Measurements from ENCODE around the gene EPHA5.

EPHA5 gene

GRCh38 chr4:65467068-65467680 lies 203.1 kb downstream of the EPHA5 start:
- DNase-seq (ENCODE audit: insufficient read length, low spot score) (no peak), FAIRE-seq (no peak)
- TF ChIP-seq, protein P1, sequence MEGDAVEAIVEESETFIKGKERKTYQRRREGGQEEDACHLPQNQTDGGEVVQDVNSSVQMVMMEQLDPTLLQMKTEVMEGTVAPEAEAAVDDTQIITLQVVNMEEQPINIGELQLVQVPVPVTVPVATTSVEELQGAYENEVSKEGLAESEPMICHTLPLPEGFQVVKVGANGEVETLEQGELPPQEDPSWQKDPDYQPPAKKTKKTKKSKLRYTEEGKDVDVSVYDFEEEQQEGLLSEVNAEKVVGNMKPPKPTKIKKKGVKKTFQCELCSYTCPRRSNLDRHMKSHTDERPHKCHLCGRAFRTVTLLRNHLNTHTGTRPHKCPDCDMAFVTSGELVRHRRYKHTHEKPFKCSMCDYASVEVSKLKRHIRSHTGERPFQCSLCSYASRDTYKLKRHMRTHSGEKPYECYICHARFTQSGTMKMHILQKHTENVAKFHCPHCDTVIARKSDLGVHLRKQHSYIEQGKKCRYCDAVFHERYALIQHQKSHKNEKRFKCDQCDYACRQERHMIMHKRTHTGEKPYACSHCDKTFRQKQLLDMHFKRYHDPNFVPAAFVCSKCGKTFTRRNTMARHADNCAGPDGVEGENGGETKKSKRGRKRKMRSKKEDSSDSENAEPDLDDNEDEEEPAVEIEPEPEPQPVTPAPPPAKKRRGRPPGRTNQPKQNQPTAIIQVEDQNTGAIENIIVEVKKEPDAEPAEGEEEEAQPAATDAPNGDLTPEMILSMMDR (IDR thresholded peaks at IDR 0.05; ENCODE audit: insufficient read depth, missing control alignments) = no peak

- FAIRE-seq (no peak), DNase-seq (ENCODE audit: insufficient read length, low spot score) (no peak)
- TF ChIP-seq, protein P1 (IDR thresholded peaks at IDR 0.05; ENCODE audit: insufficient read depth, missing control alignments) = no peak
Observed at GRCh38 chr4:65461781-65462180, 208.5 kb downstream of the EPHA5 start.

DNA sequence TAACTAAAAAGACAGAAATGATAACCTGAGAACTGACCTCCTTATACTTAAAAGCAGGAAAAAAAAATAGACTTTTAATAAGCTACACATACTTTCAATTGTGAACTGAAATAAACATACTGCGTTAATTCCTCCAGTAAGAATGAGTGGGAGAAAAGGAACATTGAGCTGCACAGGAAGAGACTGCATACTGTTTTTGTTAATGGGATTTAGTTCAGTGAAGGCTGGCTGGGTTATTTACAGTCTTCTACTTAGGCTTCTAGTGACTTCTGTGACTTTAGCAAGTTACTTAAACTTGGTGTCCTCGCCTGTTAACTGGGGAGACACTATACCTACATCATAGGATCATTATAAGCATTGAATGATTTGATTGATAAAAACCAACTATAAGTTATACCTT lies 213.3 kb downstream of the EPHA5 start:
- FAIRE-seq (no peak), DNase-seq (ENCODE audit: insufficient read length, low spot score) (no peak)
- TF ChIP-seq, protein P1 (IDR thresholded peaks at IDR 0.05; ENCODE audit: insufficient read depth, missing control alignments) = no peak

GRCh38 chr4:65456579-65456978 lies 213.7 kb downstream of the EPHA5 start:
- DNase-seq (ENCODE audit: insufficient read length, low spot score) (no peak), FAIRE-seq (no peak)
- TF ChIP-seq, protein P1 (IDR thresholded peaks at IDR 0.05; ENCODE audit: insufficient read depth, missing control alignments) = no peak

DNA sequence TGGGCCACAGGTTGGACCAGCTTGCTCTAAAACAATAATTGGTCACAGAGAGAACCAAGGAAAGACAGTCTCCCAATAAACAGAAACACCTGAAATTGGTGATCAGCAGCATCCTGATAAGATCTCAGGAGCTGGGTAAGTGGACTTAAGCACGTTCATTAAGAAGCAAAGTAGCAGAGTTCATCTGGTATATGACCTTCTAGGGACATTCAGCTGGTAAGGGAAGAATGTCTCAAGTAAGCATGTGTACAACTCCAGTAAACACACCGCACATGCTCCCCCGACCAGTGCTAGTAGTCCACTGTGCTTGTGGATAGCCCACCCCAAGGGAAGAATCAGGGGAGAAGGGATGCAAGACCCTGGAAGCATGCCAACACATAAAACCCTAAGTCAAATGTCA lies 216.9 kb downstream of the EPHA5 start:
- no peak for DNase-seq (ENCODE audit: insufficient read length, low spot score)
- TF ChIP-seq, protein P1 (IDR thresholded peaks at IDR 0.05; ENCODE audit: insufficient read depth, missing control alignments) = no peak
- FAIRE-seq = no peak

DNA sequence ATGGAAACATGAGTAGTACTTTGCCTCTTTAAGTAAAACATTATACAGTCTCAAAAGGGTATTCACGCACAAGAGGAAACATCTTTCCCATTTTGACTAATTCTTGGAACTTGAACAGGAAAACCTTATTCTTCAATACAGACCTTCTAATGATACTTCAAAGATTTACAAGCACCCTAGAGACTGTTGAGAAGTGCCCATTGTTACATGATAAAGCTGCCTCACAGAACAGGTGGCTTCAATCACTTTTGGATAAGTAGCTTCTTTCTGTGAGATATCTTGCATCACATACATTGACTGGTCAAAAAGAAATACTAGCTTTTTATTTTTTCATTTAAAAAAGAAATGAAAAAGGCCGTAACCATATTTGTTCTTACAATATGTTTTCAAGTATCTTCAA lies 219.4 kb downstream of the EPHA5 start:
- TF ChIP-seq, protein P1 (IDR thresholded peaks at IDR 0.05; ENCODE audit: insufficient read depth, missing control alignments) = no peak
- DNase-seq (ENCODE audit: insufficient read length, low spot score) = no peak
- no peak for FAIRE-seq

GRCh38 chr4:65437102-65437501 lies 233.2 kb downstream of the EPHA5 start:
- TF ChIP-seq, protein P1 (IDR thresholded peaks at IDR 0.05; ENCODE audit: insufficient read depth, missing control alignments) = no peak
- FAIRE-seq (no peak), DNase-seq (ENCODE audit: insufficient read length, low spot score) (no peak)
